H1 (cell line): ENCODE results near the gene ABCD1. TPM values are rescaled to one million over a fixed set of nuclear protein-coding genes. Genes with fewer than 3 reads are reported as not detected.
A peak's percentile ranks its signal among the peaks of the same experiment; 100 is the strongest.

Experiments used
- CTCF ChIA-PET: fragments of 300-600 bp; sonication (Branson Sonifier 250); formaldehyde crosslinking; loops from one replicate; lab custom pipeline; 2021; ENCODE audit not compliant: partially characterized antibody; lab: Charles Lee
- POLR2A ChIA-PET: fragments of 300-600 bp; sonication (Branson Sonifier 250); formaldehyde crosslinking; loops from one replicate; lab custom pipeline; 2021; ENCODE audit warnings: inconsistent platforms; ENCODE audit not compliant: partially characterized antibody; lab: Charles Lee
- DNase-seq, 2 experiments: peaks; one replicate each; pipeline versions ENCODE4 v3.0.0 to v3.0.0-alpha.2; 2010 to 2022; ENCODE audit warnings: low spot score in 2 of 2, low read depth in 1 of 2, mixed read lengths in 1 of 2
- FAIRE-seq: peaks from 2 replicates; lab custom pipeline; 2011; peaks lifted over from hg19 to GRCh38; lab: Jason Lieb, UNC
- H2AFZ ChIP-seq: 2 replicates; pipeline ENCODE4 v1.8.1; 2012; ENCODE audit warnings: low read length, inconsistent platforms
- H2AK5ac ChIP-seq: 2 replicates; pipeline ENCODE4 v1.6.1; 2013; ENCODE audit warnings: low read depth, low read length
- H2BK120ac ChIP-seq: replicated peaks from 2 replicates; pipeline ENCODE3; 2013; ENCODE audit warnings: low read depth, low read length, inconsistent platforms
- H2BK12ac ChIP-seq: 2 replicates; pipeline ENCODE4 v1.6.1; 2013; ENCODE audit warnings: low read depth, low read length
- H2BK15ac ChIP-seq: 2 replicates; pipeline ENCODE4 v1.6.1; 2013; ENCODE audit warnings: low read length
- H2BK20ac ChIP-seq: 2 replicates; pipeline ENCODE4 v1.6.1; 2013; ENCODE audit warnings: low read length
- H2BK5ac ChIP-seq: 2 replicates; pipeline ENCODE4 v1.6.1; 2013; ENCODE audit warnings: low read depth, low read length
- H3K14ac ChIP-seq: 2 replicates; pipeline ENCODE4 v1.6.1; 2013; ENCODE audit warnings: inconsistent platforms; ENCODE audit not compliant: insufficient read length
- H3K18ac ChIP-seq: 2 replicates; pipeline ENCODE4 v1.6.1; 2013; ENCODE audit warnings: low read length; ENCODE audit errors: extremely low read depth
- H3K23ac ChIP-seq: 2 replicates; pipeline ENCODE4 v1.6.1; 2013; ENCODE audit warnings: inconsistent platforms; ENCODE audit not compliant: insufficient read length
- H3K23me2 ChIP-seq: 2 replicates; pipeline ENCODE4 v1.6.1; 2013; ENCODE audit warnings: low read depth, low read length
- H3K27ac ChIP-seq: 2 replicates; pipeline ENCODE4 v1.6.1; 2011; ENCODE audit warnings: low read depth, low read length, inconsistent platforms
- H3K27me3 ChIP-seq, 4 experiments: replicated peaks in 1 of 4; 1 replicate in 1 of 4; 2 replicates in 3 of 4; pipeline versions ENCODE4 v1.6.1 to v1.8.1; 2011 to 2013; ENCODE audit warnings: low read length in 3 of 4, mild to moderate bottlenecking in 3 of 4, inconsistent platforms in 2 of 4, mixed read lengths in 2 of 4, moderate library complexity in 1 of 4; ENCODE audit not compliant: control insufficient read depth in 3 of 4, insufficient read depth in 3 of 4; ENCODE audit errors: extremely low read depth in 1 of 4
- H3K36me3 ChIP-seq, 4 experiments: 2 replicates each; pipeline versions ENCODE4 v1.6.1 to v1.8.1; 2011 to 2013; ENCODE audit warnings: mild to moderate bottlenecking in 4 of 4, low read length in 3 of 4, moderate library complexity in 2 of 4, control low read depth in 1 of 4, inconsistent platforms in 1 of 4; ENCODE audit not compliant: insufficient read depth in 4 of 4, control insufficient read depth in 2 of 4
- H3K4ac ChIP-seq: replicated peaks from 2 replicates; pipeline ENCODE3; 2013; ENCODE audit warnings: low read length, low read depth, mixed read lengths, inconsistent platforms; ENCODE audit not compliant: insufficient read length
- H3K4me1 ChIP-seq, 4 experiments: replicated peaks in 1 of 4; 1 replicate in 1 of 4; 2 replicates in 3 of 4; pipeline versions ENCODE4 v1.6.1 to v1.8.1; 2011 to 2013; ENCODE audit warnings: low read length in 3 of 4, inconsistent platforms in 2 of 4, mixed read lengths in 1 of 4; ENCODE audit not compliant: insufficient read depth in 4 of 4, control insufficient read depth in 3 of 4
- H3K4me2 ChIP-seq, 2 experiments: 2 replicates each; pipeline versions ENCODE4 v1.6.1 to v1.8.1; 2011 to 2013; ENCODE audit warnings: low read depth in 2 of 2, low read length in 2 of 2, control low read depth in 1 of 2, inconsistent platforms in 1 of 2, mild to moderate bottlenecking in 1 of 2; ENCODE audit not compliant: insufficient read depth in 1 of 2
- H3K4me3 ChIP-seq, 4 experiments: fragments of 200-600, 300-600 bp in 1 of 4; sonication (generic), shearing (Covaris generic), sonication (Bioruptor Twin) in 1 of 4; 2 replicates each; pipeline versions ENCODE4 v1.5.1 to v1.8.1; 2011 to 2016; ENCODE audit warnings: low read length in 4 of 4, low read depth in 3 of 4, control low read depth in 2 of 4, inconsistent platforms in 2 of 4, mild to moderate bottlenecking in 2 of 4, mixed read lengths in 1 of 4, moderate library complexity in 1 of 4; ENCODE audit not compliant: insufficient read depth in 2 of 4; ENCODE audit errors: extremely low read depth in 1 of 4
- H3K56ac ChIP-seq: replicated peaks from 2 replicates; pipeline ENCODE3; 2013; ENCODE audit warnings: low read depth, mild to moderate bottlenecking, mixed read lengths, low read length, inconsistent platforms; ENCODE audit not compliant: insufficient read length
- H3K79me1 ChIP-seq: 2 replicates; pipeline ENCODE4 v1.6.1; 2013; ENCODE audit warnings: low read depth, low read length, control low read depth
- H3K79me2 ChIP-seq, 2 experiments: 2 replicates each; pipeline versions ENCODE4 v1.6.1 to v1.8.1; 2012 to 2013; ENCODE audit warnings: low read length in 2 of 2, mild to moderate bottlenecking in 2 of 2, inconsistent platforms in 1 of 2; ENCODE audit not compliant: insufficient read depth in 2 of 2, control insufficient read depth in 1 of 2
- H3K9ac ChIP-seq, 4 experiments: replicated peaks in 1 of 4; 1 replicate in 1 of 4; 2 replicates in 3 of 4; pipeline versions ENCODE4 v1.6.1 to v1.8.1; 2011 to 2013; ENCODE audit warnings: low read depth in 3 of 4, low read length in 3 of 4, control low read depth in 2 of 4, mild to moderate bottlenecking in 2 of 4, moderate library complexity in 2 of 4, inconsistent platforms in 1 of 4; ENCODE audit errors: extremely low read depth in 1 of 4
- H3K9me3 ChIP-seq, 2 experiments: 2 replicates each; pipeline versions ENCODE4 v1.6.1 to v1.8.1; 2012 to 2013; ENCODE audit warnings: mild to moderate bottlenecking in 2 of 2, moderate library complexity in 2 of 2, control low read depth in 1 of 2, inconsistent platforms in 1 of 2, low read depth in 1 of 2, low read length in 1 of 2, mixed read lengths in 1 of 2; ENCODE audit not compliant: insufficient read depth in 2 of 2
- H4K20me1 ChIP-seq, 2 experiments: replicated peaks in 1 of 2; 2 replicates each; pipeline versions ENCODE3 to v1.8.1; 2011 to 2013; ENCODE audit warnings: inconsistent platforms in 2 of 2, low read length in 2 of 2, mild to moderate bottlenecking in 1 of 2; ENCODE audit not compliant: insufficient read depth in 2 of 2, control insufficient read depth in 1 of 2
- H4K5ac ChIP-seq: 2 replicates; pipeline ENCODE4 v1.6.1; 2013; ENCODE audit warnings: low read length, low read depth, mixed read lengths, inconsistent platforms; ENCODE audit not compliant: insufficient read length
- H4K8ac ChIP-seq: 2 replicates; pipeline ENCODE4 v1.8.0; 2013; ENCODE audit warnings: mild to moderate bottlenecking, moderate library complexity, low read length, inconsistent platforms; ENCODE audit not compliant: insufficient read depth; ENCODE audit errors: extremely low read depth
- H4K91ac ChIP-seq: replicated peaks from 2 replicates; pipeline ENCODE3; 2013; ENCODE audit warnings: low read length, mixed read lengths, inconsistent platforms; ENCODE audit not compliant: insufficient read length
- CHD2 ChIP-seq: IDR thresholded peaks from 2 replicates; pipeline ENCODE4 v1.6.1; 2012; ENCODE audit warnings: low read length, improper control_type of control experiment
- RAD21 ChIP-seq, 2 experiments: IDR thresholded peaks in 1 of 2; conservative IDR thresholded peaks in 1 of 2; 2 replicates each; pipeline ENCODE4 v1.6.1; 2011; ENCODE audit warnings: low read depth in 2 of 2, low read length in 2 of 2, improper control_type of control experiment in 1 of 2, inconsistent platforms in 1 of 2, mild to moderate bottlenecking in 1 of 2, moderate library complexity in 1 of 2
- RFX5 ChIP-seq: IDR thresholded peaks from 2 replicates; pipeline ENCODE4 v1.6.1; 2011; ENCODE audit warnings: low read depth, low read length, improper control_type of control experiment, borderline replicate concordance
- SIN3A ChIP-seq, 2 experiments: IDR thresholded peaks in 1 of 2; conservative IDR thresholded peaks in 1 of 2; 2 replicates each; pipeline ENCODE4 v1.6.1; 2011 to 2012; ENCODE audit warnings: low read length in 2 of 2, improper control_type of control experiment in 1 of 2, low read depth in 1 of 2, mild to moderate bottlenecking in 1 of 2
- TEAD4 ChIP-seq: IDR thresholded peaks from 2 replicates; pipeline ENCODE4 v1.6.1; 2012; ENCODE audit warnings: low read depth, low read length, inconsistent platforms, mixed read lengths
- YY1 ChIP-seq: IDR thresholded peaks from 2 replicates; pipeline ENCODE4 v1.6.1; 2011; ENCODE audit warnings: low read depth, mild to moderate bottlenecking, low read length
- ZNF274 ChIP-seq: IDR thresholded peaks from 2 replicates; pipeline ENCODE4 v1.7.0; 2012; ENCODE audit warnings: low read length, borderline replicate concordance; ENCODE audit errors: extremely low read depth
- WGBS, 2 experiments: shearing (Covaris generic) in 1 of 2; methylation state at CpG; one replicate each; pipeline versions ENCODE4 v1.1.6 to v1.1.7; 2013 to 2015; ENCODE audit warnings: low lambda C conversion rate in 2 of 2, mixed read lengths in 2 of 2, inconsistent platforms in 1 of 2, low coverage in 1 of 2, missing lambda C conversion rate in 1 of 2; ENCODE audit not compliant: insufficient replicate concordance in 2 of 2, insufficient coverage in 1 of 2, insufficient read length in 1 of 2; ENCODE audit errors: extremely low coverage in 1 of 2, missing lambda C conversion rate in 1 of 2; 5-methylcytosine and 5-hydroxymethylcytosine counted together
- polyA plus RNA-seq, 7 experiments: library from polyadenylated mRNA; depleted of rRNA in 3 of 7; stranded (reverse) in 5 of 7; unstranded in 2 of 7; fragments of >200 nt in 5 of 7; fragments of 200-250 nt in 2 of 7; gene quantifications; 1 replicate in 5 of 7; 2 replicates in 1 of 7; 4 replicates in 1 of 7; pipeline versions ENCODE4 v1.2.1 to v1.2.3, GENCODE V29; 2011 to 2013; ENCODE audit warnings: missing spikeins in 2 of 7, mixed read lengths in 2 of 7
- total RNA-seq: library from RNA; stranded (reverse); fragmentation: NEBNext Ultra II Directional; extraction: Animal tissue kit (Norgen Biotek cat#: 25700); gene quantifications from 2 replicates; pipeline ENCODE4 v1.2.1, GENCODE V29; 2021
- TF ChIP-seq, protein P1 (sequence below), 3 experiments: IDR thresholded peaks; 1 replicate in 2 of 3; 2 replicates in 1 of 3; pipeline versions ENCODE4 v1.5.1 to v1.6.1; 2011; ENCODE audit warnings: low read length in 3 of 3, mild to moderate bottlenecking in 3 of 3, inconsistent platforms in 2 of 3, low read depth in 1 of 3, moderate library complexity in 1 of 3; ENCODE audit not compliant: insufficient read depth in 1 of 3; ENCODE audit errors: control extremely low read depth in 1 of 3

The ABCD1 gene
- total and polyA plus RNA-seq, 2 of the 8 experiments (the other 6 are each of a cell fraction or from before 2014, with no cell fraction given) = 3.1 to 6.6 TPM

DNA sequence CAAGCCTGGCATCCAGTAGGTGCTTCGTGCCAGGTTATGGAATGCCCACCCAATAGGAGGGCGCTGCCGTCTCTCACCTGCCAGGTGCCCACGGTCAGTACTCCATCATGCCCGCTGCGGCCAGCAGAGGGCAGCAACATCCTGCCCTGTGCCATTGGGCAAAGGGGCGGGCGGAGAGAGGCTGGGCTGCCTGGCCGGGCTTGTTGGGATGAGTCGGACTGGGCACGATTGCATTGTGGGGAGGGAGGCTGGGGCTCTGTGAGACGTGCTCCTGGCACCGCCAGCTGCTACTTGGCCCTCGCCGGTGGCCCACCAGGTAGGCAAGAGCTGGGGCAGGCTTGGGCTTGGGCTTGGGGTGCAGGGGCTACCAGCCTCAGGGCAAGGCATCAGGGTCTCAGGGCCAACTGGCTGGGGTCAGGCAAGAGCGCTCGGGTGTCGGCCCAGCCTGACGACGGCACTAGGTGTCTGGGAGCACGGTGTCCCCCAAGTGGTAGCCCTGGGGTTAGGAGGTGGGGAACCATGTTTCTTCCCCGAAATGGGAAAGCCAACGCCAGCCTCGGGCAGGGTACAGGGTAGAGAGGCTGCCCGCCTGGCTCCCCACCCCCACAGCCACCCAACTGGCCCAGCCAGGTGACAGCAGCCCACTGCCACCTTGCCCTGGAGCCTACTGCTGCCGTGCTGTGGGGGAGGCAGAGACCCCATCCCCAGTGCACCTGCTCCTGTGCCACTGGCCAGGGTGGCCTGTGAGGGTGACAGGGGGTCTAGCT lies 39.5 kb downstream of the ABCD1 start, which contains the start of gene PLXNB3:
TSS of gene PLXNB3 (plus strand) at position 261 of the 767 bp plus-strand sequence. CDS start 1,287 bp downstream, outside the sequence.
- Histone ChIP-seq H3K14ac (no peak within 1 kb of the TSS), H2BK5ac (peak within 1 kb of the TSS; percentile 35; the same call in 1 of the 2 replicates), H3K4me3 (no peak within 1 kb of the TSS), H2AFZ (no peak within 1 kb of the TSS; the same call in 1 of the 2 replicates), H4K20me1 (no peaks in the 10 kb centered on the region), H3K56ac (no peak within 1 kb of the TSS), H2BK12ac (no peak within 1 kb of the TSS), H2BK15ac (0 out of 2 replicates have a peak within 1 kb of the TSS, but pooled peaks have one; percentile 61), H2BK120ac (no peak within 1 kb of the TSS), H3K23me2 (no peaks in the 10 kb centered on the region), H4K91ac (no peak within 1 kb of the TSS), H4K5ac (no peak within 1 kb of the TSS), H3K79me2 (no peaks in the 10 kb centered on the region), H2BK20ac (no peak within 1 kb of the TSS), H3K4me2 (no peak within 1 kb of the TSS), H2AK5ac (no peak within 1 kb of the TSS), H3K23ac (no peak within 1 kb of the TSS), H3K9ac (no peak within 1 kb of the TSS), H4K8ac (no peak within 1 kb of the TSS), H3K18ac (no peak within 1 kb of the TSS; the same call in 1 of the 2 replicates), H3K4ac (no peak within 1 kb of the TSS), H3K79me1 (no peaks in the 10 kb centered on the region), H3K36me3 (no peaks in the 10 kb centered on the region), H3K4me1 (peaks cover 0 to 8% (median 4%) of the 10 kb centered on the region in 4 experiments; a peak in 5 of 7 replicates), H3K9me3 (no peaks in the 10 kb centered on the region), H3K27ac (no peak within 1 kb of the TSS), H3K27me3 (no peaks in the 10 kb centered on the region)
- CTCF ChIA-PET = interaction anchor here (0.6 to 3.7 kb wide), 15 partner anchors 9 to 209 kb away, joined by 3 to 16 read pairs (median 3); partner anchors contain the start of genes L1CAM and SRPK3
- FAIRE-seq (peak; percentile 66), DNase-seq (peak; percentile 50 to 87)
- WGBS, 2 experiments = 45% methylated on average over 20 of the region's 26 CpGs; no CpG with 5 or more reads in 1 of the 2 experiments
- POLR2A ChIA-PET = no interaction called here
- TF ChIP-seq RFX5 = no peak
- TF ChIP-seq TEAD4 = no peak
- TF ChIP-seq ZNF274 = no peak
- no peak for TF ChIP-seq CHD2
- 0 out of 4 replicates have a peak, but pooled peaks of 1 of the 2 experiments have one; percentile 24 for TF ChIP-seq SIN3A (conservative IDR thresholded peaks at IDR 0.05 in 1 of 2, IDR thresholded peaks at IDR 0.05 in 1 of 2; ENCODE audit: low read depth in 1 of 2, low read length in 2 of 2)
- peak; percentile 90 to 92 for TF ChIP-seq RAD21 (IDR thresholded peaks at IDR 0.05 in 1 of 2, conservative IDR thresholded peaks at IDR 0.05 in 1 of 2; ENCODE audit: low read depth in 2 of 2, low read length in 2 of 2)
- peak; percentile 75; the same call in 1 of the 2 replicates for TF ChIP-seq YY1
- TF ChIP-seq, protein P1, sequence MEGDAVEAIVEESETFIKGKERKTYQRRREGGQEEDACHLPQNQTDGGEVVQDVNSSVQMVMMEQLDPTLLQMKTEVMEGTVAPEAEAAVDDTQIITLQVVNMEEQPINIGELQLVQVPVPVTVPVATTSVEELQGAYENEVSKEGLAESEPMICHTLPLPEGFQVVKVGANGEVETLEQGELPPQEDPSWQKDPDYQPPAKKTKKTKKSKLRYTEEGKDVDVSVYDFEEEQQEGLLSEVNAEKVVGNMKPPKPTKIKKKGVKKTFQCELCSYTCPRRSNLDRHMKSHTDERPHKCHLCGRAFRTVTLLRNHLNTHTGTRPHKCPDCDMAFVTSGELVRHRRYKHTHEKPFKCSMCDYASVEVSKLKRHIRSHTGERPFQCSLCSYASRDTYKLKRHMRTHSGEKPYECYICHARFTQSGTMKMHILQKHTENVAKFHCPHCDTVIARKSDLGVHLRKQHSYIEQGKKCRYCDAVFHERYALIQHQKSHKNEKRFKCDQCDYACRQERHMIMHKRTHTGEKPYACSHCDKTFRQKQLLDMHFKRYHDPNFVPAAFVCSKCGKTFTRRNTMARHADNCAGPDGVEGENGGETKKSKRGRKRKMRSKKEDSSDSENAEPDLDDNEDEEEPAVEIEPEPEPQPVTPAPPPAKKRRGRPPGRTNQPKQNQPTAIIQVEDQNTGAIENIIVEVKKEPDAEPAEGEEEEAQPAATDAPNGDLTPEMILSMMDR (IDR thresholded peaks at IDR 0.05; ENCODE audit: control extremely low read depth in 1 of 3, insufficient read depth in 1 of 3, low read depth in 1 of 3, low read length in 3 of 3) = peak in 2 of 3 experiments; percentile 84 to 86; a peak in 3 of 4 replicates
